Duodenal mucosa (tissue), 2 donors: ENCODE results near the gene AGBL1.
"Not testable (repeated sequence)": the region's sequence is repeated elsewhere in the genome, so short reads cannot be mapped to it uniquely, and the experiment has no call there.

Experiments
- H3K27ac ChIP-seq: one replicate; pipeline ENCODE4 v1.7.0; 2013; ENCODE audit warnings: low read depth, low read length
- H3K27me3 ChIP-seq, 2 donors: one replicate each; pipeline ENCODE4 v1.7.0; 2013; ENCODE audit warnings: low read length in 2 of 2, control low read depth in 1 of 2; ENCODE audit not compliant: insufficient read depth in 2 of 2, control insufficient read depth in 1 of 2
- H3K36me3 ChIP-seq, 2 donors: one replicate each; pipeline ENCODE4 v1.7.0; 2013; ENCODE audit warnings: low read length in 2 of 2, control low read depth in 1 of 2; ENCODE audit not compliant: insufficient read depth in 2 of 2, control insufficient read depth in 1 of 2
- H3K4me1 ChIP-seq, 2 donors: one replicate each; pipeline ENCODE4 v1.7.0; 2013; ENCODE audit warnings: low read length in 2 of 2, control low read depth in 1 of 2; ENCODE audit not compliant: insufficient read depth in 2 of 2, control insufficient read depth in 1 of 2
- H3K4me3 ChIP-seq, 2 donors: one replicate each; pipeline ENCODE4 v1.7.0; 2013; ENCODE audit warnings: low read length in 2 of 2, low read depth in 1 of 2
- H3K9ac ChIP-seq, 2 donors: one replicate each; pipeline ENCODE4 v1.7.0; 2013; ENCODE audit warnings: low read length in 2 of 2, low read depth in 1 of 2
- H3K9me3 ChIP-seq, 2 donors: one replicate each; pipeline ENCODE4 v1.7.0; 2013; ENCODE audit warnings: low read length in 2 of 2, control low read depth in 1 of 2; ENCODE audit not compliant: control insufficient read depth in 1 of 2

Gene AGBL1

GRCh38 chr15:86465470-86466039, 385.9 kb downstream of the AGBL1 start:
- not testable (repeated sequence) for H3K4me1 ChIP-seq, H3K27me3 ChIP-seq, H3K27ac ChIP-seq, H3K36me3 ChIP-seq, H3K4me3 ChIP-seq, H3K9me3 ChIP-seq, H3K9ac ChIP-seq

GRCh38 chr15:86481720-86482119, 402.0 kb downstream of the AGBL1 start:
- Histone ChIP-seq H3K27me3 (no peaks in the 10 kb centered on the region), H3K36me3 (no peaks in the 10 kb centered on the region), H3K27ac (no peak overlapping the region), H3K9me3 (no peaks in the 10 kb centered on the region), H3K4me1 (no peaks in the 10 kb centered on the region), H3K9ac (no peak overlapping the region), H3K4me3 (no peak overlapping the region)

- Histone ChIP-seq H3K36me3 (no peaks in the 10 kb centered on the region), H3K9ac (no peak overlapping the region), H3K4me3 (no peak overlapping the region), H3K27ac (no peak overlapping the region), H3K27me3 (no peaks in the 10 kb centered on the region), H3K9me3 (no peaks in the 10 kb centered on the region), H3K4me1 (no peaks in the 10 kb centered on the region)
These were observed 404.3 kb downstream of the AGBL1 start for GRCh38 chr15:86483936-86484335.

GRCh38 chr15:86488046-86488445, 408.4 kb downstream of the AGBL1 start:
- no peaks in the 10 kb centered on the region for H3K9me3 ChIP-seq
- H3K36me3 ChIP-seq, result no peaks in the 10 kb centered on the region
- H3K4me1 ChIP-seq, result no peaks in the 10 kb centered on the region
- H3K27ac ChIP-seq, result no peak overlapping the region
- H3K4me3 ChIP-seq, result no peak overlapping the region
- no peak overlapping the region for H3K9ac ChIP-seq
- no peaks in the 10 kb centered on the region for H3K27me3 ChIP-seq

GRCh38 chr15:86489981-86490380, 410.3 kb downstream of the AGBL1 start:
- Histone ChIP-seq H3K9me3 (no peaks in the 10 kb centered on the region), H3K9ac (no peak overlapping the region), H3K27me3 (no peaks in the 10 kb centered on the region), H3K27ac (no peak overlapping the region), H3K4me3 (no peak overlapping the region), H3K4me1 (no peaks in the 10 kb centered on the region), H3K36me3 (no peaks in the 10 kb centered on the region)

- Histone ChIP-seq H3K9ac (no peak overlapping the region), H3K4me3 (no peak overlapping the region), H3K9me3 (no peaks in the 10 kb centered on the region), H3K27ac (no peak overlapping the region), H3K27me3 (no peaks in the 10 kb centered on the region), H3K36me3 (no peaks in the 10 kb centered on the region), H3K4me1 (no peaks in the 10 kb centered on the region)
These were observed 411.4 kb downstream of the AGBL1 start for GRCh38 chr15:86491118-86491517.

- Histone ChIP-seq H3K27me3 (no peaks in the 10 kb centered on the region), H3K4me3 (no peak overlapping the region), H3K9ac (no peak overlapping the region), H3K27ac (no peak overlapping the region), H3K4me1 (no peaks in the 10 kb centered on the region), H3K9me3 (no peaks in the 10 kb centered on the region), H3K36me3 (no peaks in the 10 kb centered on the region)
These were observed 414.2 kb downstream of the AGBL1 start for GRCh38 chr15:86493884-86494283.

GRCh38 chr15:86494475-86494874, 414.8 kb downstream of the AGBL1 start:
- H3K27me3 ChIP-seq, result no peaks in the 10 kb centered on the region
- H3K27ac ChIP-seq, result no peak overlapping the region
- H3K9me3 ChIP-seq, result no peaks in the 10 kb centered on the region
- H3K36me3 ChIP-seq, result no peaks in the 10 kb centered on the region
- H3K9ac ChIP-seq, result no peak overlapping the region
- H3K4me3 ChIP-seq, result no peak overlapping the region
- no peaks in the 10 kb centered on the region for H3K4me1 ChIP-seq

- H3K4me1 ChIP-seq, result no peaks in the 10 kb centered on the region
- no peak overlapping the region for H3K4me3 ChIP-seq
- H3K27ac ChIP-seq, result no peak overlapping the region
- no peaks in the 10 kb centered on the region for H3K36me3 ChIP-seq
- H3K27me3 ChIP-seq, result no peaks in the 10 kb centered on the region
- no peaks in the 10 kb centered on the region for H3K9me3 ChIP-seq
- no peak overlapping the region for H3K9ac ChIP-seq
These were observed 422.6 kb downstream of the AGBL1 start for GRCh38 chr15:86502301-86502700.

- Histone ChIP-seq H3K9ac (no peak overlapping the region), H3K4me3 (no peak overlapping the region), H3K36me3 (no peaks in the 10 kb centered on the region), H3K9me3 (no peaks in the 10 kb centered on the region), H3K27ac (no peak overlapping the region), H3K27me3 (no peaks in the 10 kb centered on the region), H3K4me1 (no peaks in the 10 kb centered on the region)
These were observed 426.3 kb downstream of the AGBL1 start for GRCh38 chr15:86505951-86506350.

GRCh38 chr15:86506401-86506800, 426.7 kb downstream of the AGBL1 start:
- H3K27ac ChIP-seq, result no peak overlapping the region
- H3K9me3 ChIP-seq, result no peaks in the 10 kb centered on the region
- H3K4me3 ChIP-seq, result no peak overlapping the region
- H3K27me3 ChIP-seq, result no peaks in the 10 kb centered on the region
- H3K36me3 ChIP-seq, result no peaks in the 10 kb centered on the region
- no peak overlapping the region for H3K9ac ChIP-seq
- H3K4me1 ChIP-seq, result no peaks in the 10 kb centered on the region
